HEK293 (cell line): ENCODE data around the gene SCPEP1.

ENCODE experiments used
- ATF2 ChIP-seq: fragments of 450-650 bp; formaldehyde crosslinking; IDR thresholded peaks from 2 replicates; pipeline ENCODE4 v1.5.1; 2016; ENCODE audit warnings: missing biosample characterization, missing genetic modification characterization, low read depth
- CTCF ChIP-seq: fragments of 450-650 bp; formaldehyde crosslinking; IDR thresholded peaks from 2 replicates; pipeline ENCODE4 v1.5.1; 2016; ENCODE audit warnings: missing biosample characterization, missing genetic modification characterization
- REST ChIP-seq: fragments of 450-650 bp; formaldehyde crosslinking; IDR thresholded peaks from 2 replicates; pipeline ENCODE4 v1.5.1; 2016; ENCODE audit warnings: missing biosample characterization, missing genetic modification characterization
- TCF7L2 ChIP-seq: IDR thresholded peaks from 2 replicates; pipeline ENCODE4 v1.6.1; 2011; ENCODE audit warnings: low read depth, mild to moderate bottlenecking, inconsistent platforms, low read length, moderate library complexity, borderline replicate concordance
- ZBTB48 ChIP-seq: fragments of 450-650 bp; formaldehyde crosslinking; IDR thresholded peaks from 2 replicates; pipeline ENCODE4 v1.5.1; 2016; ENCODE audit warnings: missing biosample characterization, missing genetic modification characterization
- ZFP41 ChIP-seq: fragments of 450-650 bp; formaldehyde crosslinking; IDR thresholded peaks from 2 replicates; pipeline ENCODE4 v1.5.1; 2016; ENCODE audit warnings: missing biosample characterization, missing genetic modification characterization, borderline replicate concordance
- ZFP69B ChIP-seq: fragments of 450-650 bp; formaldehyde crosslinking; IDR thresholded peaks from 2 replicates; pipeline ENCODE4 v1.5.1; 2016; ENCODE audit warnings: missing biosample characterization, missing genetic modification characterization
- ZNF148 ChIP-seq: fragments of 450-650 bp; formaldehyde crosslinking; IDR thresholded peaks from 2 replicates; pipeline ENCODE4 v1.5.0; 2017; ENCODE audit warnings: missing biosample characterization, missing genetic modification characterization, borderline replicate concordance
- ZNF223 ChIP-seq: fragments of 450-650 bp; formaldehyde crosslinking; IDR thresholded peaks from 2 replicates; pipeline ENCODE4 v1.5.1; 2016; ENCODE audit warnings: missing biosample characterization, missing genetic modification characterization
- ZNF24 ChIP-seq: fragments of 450-650 bp; formaldehyde crosslinking; IDR thresholded peaks from 2 replicates; pipeline ENCODE4 v1.5.1; 2016; ENCODE audit warnings: missing biosample characterization, missing genetic modification characterization
- ZNF423 ChIP-seq: fragments of 450-650 bp; formaldehyde crosslinking; IDR thresholded peaks from 2 replicates; pipeline ENCODE4 v1.5.1; 2016; ENCODE audit warnings: missing biosample characterization, missing genetic modification characterization
- ZNF48 ChIP-seq: fragments of 450-650 bp; formaldehyde crosslinking; IDR thresholded peaks from 2 replicates; pipeline ENCODE4 v1.5.1; 2016; ENCODE audit warnings: missing biosample characterization, missing genetic modification characterization
- ZNF510 ChIP-seq: fragments of 450-650 bp; formaldehyde crosslinking; IDR thresholded peaks from 2 replicates; pipeline ENCODE4 v1.5.1; 2018; ENCODE audit warnings: mild to moderate bottlenecking, missing genetic modification characterization, missing biosample characterization; ENCODE audit not compliant: insufficient replicate concordance
- ZNF639 ChIP-seq: fragments of 450-650 bp; formaldehyde crosslinking; IDR thresholded peaks from 2 replicates; pipeline ENCODE4 v1.5.1; 2016; ENCODE audit warnings: missing biosample characterization, missing genetic modification characterization

GRCh38 chr17:56930739-56931337 lies 47.1 kb upstream of the SCPEP1 start:
- TF ChIP-seq ZNF639 (tag by site-specific recombination) (no peak), REST (tag by site-specific recombination) (no peak), CTCF (tag by site-specific recombination) (no peak), TCF7L2 (no peak), ZNF48 (tag by site-specific recombination) (no peak), ZNF223 (no peak), ZFP41 (tag by site-specific recombination) (no peak), ZBTB48 (no peak), ZNF24 (tag by site-specific recombination) (no peak), ZNF510 (tag by site-specific recombination) (no peak), ATF2 (tag by site-specific recombination) (no peak), ZNF423 (tag by site-specific recombination) (no peak), ZNF148 (no peak), ZFP69B (tag by site-specific recombination) (no peak)
